Right lung (tissue), 10 donors: ENCODE results near the gene LRRC52. TPM values are rescaled to one million over a fixed set of nuclear protein-coding genes. Genes with fewer than 3 reads are reported as not detected.

ENCODE experiments used
- DNase-seq, 2 donors: peaks; one replicate each; pipeline ENCODE4 v3.0.0-alpha.2; 2013
- long read RNA-seq, 8 donors: transcript quantifications; one replicate each; lab custom pipeline, GENCODE V29; 2026
- polyA plus RNA-seq, 5 donors: library from polyadenylated mRNA; unstranded; fragments of 120-200 nt; gene quantifications; one replicate each; pipeline versions ENCODE4 v1.2.1 to v1.2.3, GENCODE V29; 2013; ENCODE audit warnings: inconsistent platforms in 1 of 5, low replicate concordance in 1 of 5; ENCODE audit not compliant: insufficient read length in 5 of 5, insufficient read depth in 1 of 5

The LRRC52 gene, protein sequence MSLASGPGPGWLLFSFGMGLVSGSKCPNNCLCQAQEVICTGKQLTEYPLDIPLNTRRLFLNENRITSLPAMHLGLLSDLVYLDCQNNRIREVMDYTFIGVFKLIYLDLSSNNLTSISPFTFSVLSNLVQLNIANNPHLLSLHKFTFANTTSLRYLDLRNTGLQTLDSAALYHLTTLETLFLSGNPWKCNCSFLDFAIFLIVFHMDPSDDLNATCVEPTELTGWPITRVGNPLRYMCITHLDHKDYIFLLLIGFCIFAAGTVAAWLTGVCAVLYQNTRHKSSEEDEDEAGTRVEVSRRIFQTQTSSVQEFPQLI
- polyA plus RNA-seq: under 1 TPM in 1 of 5 donors, not detected in 4; 0.11 TPM
- long read RNA-seq, donor 1: 0 reads
- long read RNA-seq, donor 2: 0 reads
- long read RNA-seq, donor 3: 0 reads
- long read RNA-seq, donor 4: 0 reads
- long read RNA-seq, donor 5: 0 reads
- long read RNA-seq, donor 6: 0 reads
- long read RNA-seq, donor 7: 0 reads
- long read RNA-seq, donor 8: 0 reads

DNA sequence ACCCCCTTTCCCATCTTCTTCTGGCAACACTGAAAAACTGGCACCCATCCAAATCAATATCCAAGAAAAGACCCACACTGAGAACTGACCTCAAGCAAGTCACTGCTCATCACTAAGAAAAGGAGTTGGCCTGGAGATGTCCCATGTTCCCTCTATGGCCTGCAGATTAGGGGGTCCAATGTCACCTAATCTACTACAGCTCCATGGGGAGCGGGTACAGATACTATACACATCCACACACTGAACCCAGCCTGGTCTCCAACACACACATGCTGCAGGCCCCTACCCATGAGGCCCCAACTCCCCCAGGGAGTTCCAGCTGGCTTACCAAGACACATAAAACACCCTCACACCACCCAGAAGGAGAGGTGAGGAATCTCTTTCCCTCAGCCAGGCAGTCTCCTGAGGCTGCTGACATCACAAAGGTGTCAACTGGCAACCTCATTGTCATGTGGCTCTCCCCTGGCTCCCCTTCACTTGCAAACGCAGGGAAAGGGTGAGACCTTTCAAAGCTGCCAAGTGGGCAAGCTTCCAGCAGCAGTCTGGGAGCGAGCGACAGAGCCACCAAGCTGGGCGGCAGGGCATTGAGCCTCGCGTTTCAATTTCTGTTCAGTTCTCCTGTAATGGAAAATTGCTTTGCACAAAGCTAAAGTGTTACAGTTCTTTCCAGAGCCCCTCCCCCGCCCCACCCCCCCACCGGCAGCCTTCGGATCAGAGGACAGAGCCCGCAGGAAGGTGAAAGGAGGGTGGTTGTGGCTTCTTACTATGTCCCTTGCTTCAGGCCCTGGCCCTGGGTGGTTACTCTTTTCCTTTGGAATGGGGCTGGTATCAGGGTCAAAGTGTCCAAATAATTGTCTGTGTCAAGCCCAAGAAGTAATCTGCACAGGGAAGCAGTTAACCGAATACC lies at the start of gene LRRC52:
LRRC52 (plus strand) TSS at position 469 of the 907 bp plus-strand sequence; CDS start at position 766, 297 bp downstream.
- peak; percentile 61 to 73 for DNase-seq

DNA sequence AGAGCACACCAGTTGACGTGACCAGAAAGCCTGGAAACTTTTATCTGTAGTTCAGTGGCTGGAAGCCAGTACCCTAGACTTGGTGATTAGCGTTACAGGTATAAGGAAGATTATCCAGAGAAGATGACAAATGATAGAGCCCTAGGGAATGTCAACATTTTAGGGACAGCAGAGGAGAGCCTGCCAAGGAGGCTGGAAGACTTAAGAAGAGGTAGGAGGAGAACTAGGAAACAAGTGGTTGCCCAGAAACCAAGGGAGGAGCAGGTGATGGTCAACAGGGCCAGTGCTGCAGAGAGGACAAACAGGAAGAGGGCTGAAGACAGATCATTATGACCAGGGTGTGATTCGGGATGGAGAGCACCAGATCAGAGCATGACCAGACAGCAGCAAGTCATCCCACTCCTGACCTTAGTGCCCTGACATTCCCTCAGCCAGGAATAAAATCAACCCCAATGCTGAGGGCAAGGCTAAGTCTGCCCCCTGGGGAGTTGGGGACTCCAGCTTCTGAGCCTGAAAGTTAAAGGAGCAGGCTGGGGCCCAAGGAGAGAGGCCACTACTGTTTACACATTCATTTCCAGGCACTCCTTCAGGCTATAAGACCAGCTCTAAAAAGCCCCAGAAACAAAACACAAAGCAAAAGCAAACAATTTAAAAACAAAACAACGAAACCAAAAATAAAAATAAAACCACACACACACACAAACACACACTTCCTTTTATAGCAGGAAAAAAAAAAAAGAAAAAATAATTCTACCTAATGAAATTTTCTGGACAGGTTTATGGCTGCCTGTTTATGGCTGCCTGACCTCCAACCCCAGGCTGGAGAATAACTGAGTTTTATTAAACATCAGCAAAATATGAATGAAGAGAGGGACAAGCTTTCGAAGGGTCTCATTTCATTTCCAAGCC lies 48.6 kb upstream of the LRRC52 start:
- no peak for DNase-seq

DNA sequence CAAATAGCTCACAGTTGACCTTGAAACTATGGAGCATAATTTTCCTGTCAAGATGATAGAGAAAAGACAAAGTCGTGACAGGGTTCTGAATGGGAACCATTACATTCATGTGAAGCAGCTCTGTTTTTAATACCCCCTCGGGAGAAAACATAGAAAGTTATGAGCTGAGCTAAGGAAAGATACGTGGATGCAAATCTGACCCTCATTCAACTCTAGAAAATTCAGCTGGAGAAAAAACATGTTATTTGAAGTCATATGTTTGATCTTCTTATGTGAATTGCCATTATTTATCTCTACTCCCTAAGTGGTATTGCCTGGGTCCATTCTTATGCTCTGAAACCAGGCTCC lies 48.0 kb upstream of the LRRC52 start:
- DNase-seq: no peak

- DNase-seq: no peak
These were observed 47.3 kb upstream of the LRRC52 start for GRCh38 chr1:165496501-165496900.

DNA sequence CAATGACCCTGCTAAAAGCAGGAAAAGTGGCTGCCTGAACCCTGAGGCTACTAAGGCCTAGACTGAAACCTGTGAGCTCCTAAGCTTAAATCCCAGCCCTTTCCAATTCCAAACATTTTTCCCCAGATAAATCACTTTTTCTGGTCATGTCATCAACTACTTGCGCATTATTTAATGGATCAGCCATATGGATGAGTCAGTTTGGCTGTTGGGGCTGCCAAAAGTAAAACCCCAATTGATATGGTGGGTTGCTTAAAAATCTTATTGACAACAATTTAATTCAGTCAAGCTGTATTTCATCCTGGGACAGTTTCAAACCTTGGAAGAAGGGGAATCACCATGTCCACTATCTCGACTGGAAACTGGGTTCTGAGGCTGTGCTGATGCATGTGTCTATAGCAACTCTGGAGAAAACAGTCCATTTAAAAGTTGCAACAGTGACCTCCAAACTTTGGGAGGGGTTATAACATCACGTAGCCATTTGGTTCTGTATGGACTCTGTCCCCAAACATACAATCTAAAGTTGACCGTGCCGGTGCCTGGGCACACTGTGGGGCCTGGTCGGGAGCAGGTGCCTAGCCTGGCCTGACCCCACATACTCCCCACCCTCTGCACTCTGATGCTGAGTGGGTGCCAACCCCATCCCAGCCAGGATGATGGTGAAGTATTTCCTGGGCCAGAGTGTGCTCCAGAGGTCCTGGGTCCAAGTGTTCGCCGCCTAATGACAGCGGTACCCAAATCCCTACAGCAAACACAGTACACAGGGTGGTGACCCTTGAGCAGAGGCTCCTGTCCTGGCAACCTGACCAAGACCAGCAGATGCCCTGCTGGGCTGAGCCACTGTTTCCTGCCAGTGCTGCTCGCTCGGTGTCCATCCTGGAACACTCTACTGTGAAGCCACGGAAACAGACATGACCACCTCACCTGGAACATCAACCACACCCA lies 46.5 kb upstream of the LRRC52 start:
- DNase-seq: no peak

GRCh38 chr1:165501330-165501969 lies 42.4 kb upstream of the LRRC52 start:
- no peak for DNase-seq

DNA sequence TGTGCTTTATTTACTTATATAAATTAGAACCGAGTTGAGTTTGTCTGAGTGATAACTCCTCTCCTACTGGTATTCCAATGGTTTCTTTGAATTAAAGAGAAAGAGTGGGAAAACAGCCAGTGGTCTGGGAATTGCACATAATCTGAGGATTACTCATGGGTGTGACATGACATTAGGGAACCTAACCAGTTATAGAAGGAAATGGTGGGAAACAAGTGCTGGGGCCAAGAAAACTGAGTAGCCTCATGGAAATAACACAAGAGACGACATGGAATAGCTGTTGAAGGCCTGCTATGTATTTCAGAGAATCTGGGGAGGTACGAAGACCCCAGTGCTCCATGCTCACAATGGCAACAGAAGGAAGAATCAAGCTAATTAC lies 41.8 kb upstream of the LRRC52 start:
- DNase-seq: no peak

DNA sequence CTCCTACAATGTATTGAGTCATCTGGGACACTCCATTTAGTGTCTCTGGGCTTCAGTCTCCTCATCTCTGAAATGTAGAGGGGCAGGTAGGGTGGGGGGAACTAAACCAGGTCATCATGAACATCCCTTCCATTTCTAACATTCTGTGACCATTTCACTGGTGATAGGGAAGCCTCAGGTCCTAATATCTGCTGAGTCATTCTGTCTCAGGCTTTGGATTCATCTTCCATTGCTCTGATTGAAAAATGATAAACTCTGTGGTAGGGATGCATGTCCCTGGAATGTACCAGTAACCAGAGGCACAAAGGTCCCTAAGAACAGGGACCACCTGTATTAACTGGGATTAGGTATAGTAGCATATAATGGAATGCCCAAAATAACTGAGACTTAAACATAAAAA lies 36.2 kb upstream of the LRRC52 start:
- no peak for DNase-seq

GRCh38 chr1:165508291-165508690 lies 35.5 kb upstream of the LRRC52 start:
- DNase-seq: no peak

- no peak for DNase-seq
These were observed 31.0 kb upstream of the LRRC52 start for GRCh38 chr1:165512816-165513215.

- DNase-seq: no peak
These were observed 27.3 kb upstream of the LRRC52 start for GRCh38 chr1:165516469-165516868.

DNA sequence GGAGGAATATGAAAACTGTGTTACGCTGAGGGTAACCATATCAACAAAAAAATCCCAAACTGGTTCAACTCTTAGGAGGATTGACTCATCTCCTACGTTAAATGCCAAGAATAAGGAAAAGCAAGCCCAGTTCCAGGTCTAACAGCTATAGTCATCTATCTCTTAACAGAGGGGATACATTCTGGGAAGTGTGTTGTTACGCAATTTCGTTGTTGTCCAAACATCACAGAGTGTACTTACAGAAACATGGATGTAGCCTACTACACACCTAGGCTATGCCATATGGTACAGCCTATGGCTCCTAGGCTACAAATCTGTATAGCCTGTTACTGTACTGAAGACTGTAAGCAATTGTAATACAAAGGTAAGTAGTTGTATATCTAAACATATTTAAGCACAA lies 23.2 kb upstream of the LRRC52 start:
- DNase-seq: no peak

DNA sequence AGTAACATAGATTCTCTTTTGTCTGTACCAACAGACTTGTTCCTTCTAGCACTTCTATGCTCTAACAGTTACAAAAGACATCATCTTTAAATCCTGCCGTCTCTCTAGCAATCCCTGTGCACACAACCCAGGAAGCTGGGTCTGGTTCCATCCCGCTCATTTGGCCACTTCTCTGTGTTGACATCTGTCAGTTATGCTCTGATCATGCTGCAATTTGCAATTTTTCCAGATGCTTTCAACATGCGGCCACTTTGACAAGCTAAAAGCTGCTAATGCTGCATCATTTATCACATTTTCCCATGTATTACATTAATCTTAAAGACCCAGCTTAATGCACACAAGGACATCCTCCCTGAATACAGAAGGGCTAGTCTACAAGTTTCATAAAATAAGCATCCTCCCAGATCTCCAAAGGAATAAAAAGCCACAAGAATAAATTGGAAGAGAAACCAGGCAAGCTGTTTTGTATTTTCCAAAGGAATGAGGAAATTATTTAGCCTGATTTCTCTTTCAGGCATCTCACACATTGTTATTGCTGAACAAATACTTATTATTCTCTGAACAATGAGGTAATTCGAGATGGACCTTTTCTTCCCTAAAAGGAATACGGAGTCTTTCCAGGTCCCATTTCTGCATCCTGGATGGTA lies 19.0 kb upstream of the LRRC52 start:
- no peak for DNase-seq

DNA sequence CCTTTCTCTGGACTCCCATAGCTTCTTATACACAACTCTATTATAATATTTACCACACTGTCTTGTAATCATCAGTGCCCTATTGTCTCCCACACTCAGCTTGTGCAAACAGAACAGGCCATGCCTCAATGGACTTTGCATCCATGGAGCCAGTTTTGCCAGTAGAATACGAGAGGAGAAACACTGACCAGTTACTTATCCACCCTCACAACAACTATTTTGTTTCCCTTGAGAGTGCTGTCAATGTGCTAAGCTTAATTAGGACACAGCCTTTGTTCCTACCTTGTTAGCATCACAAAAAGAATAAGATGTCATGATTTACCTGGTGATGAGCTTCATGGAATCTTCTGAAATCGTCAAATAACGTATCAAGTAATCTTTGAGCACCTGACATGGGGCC lies 18.1 kb upstream of the LRRC52 start:
- DNase-seq: no peak

- DNase-seq: no peak
These were observed 16.4 kb upstream of the LRRC52 start for GRCh38 chr1:165527251-165528007.

- DNase-seq: no peak
These were observed 12.8 kb upstream of the LRRC52 start for GRCh38 chr1:165531021-165531420.

DNA sequence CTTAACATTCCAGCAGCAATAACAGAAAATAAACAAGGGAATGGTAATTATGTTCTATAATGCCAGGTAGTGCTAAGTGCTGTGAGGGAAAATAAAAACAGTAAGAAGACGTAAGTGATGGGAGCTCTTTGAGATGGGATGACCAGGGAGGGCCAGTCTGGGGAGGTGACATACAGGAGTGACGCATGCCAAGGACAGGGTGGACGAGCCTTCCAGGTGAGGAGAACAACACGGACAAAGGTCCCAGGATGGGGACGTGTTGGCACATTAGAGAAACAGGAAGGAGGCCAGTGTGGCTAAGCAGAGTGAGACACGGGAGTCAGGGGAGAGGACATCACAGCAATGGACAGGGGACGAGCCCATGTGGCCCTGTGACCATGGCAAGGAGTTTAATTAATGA lies 11.7 kb upstream of the LRRC52 start:
- DNase-seq: no peak

GRCh38 chr1:165533254-165533653 lies 10.5 kb upstream of the LRRC52 start:
- no peak for DNase-seq

DNA sequence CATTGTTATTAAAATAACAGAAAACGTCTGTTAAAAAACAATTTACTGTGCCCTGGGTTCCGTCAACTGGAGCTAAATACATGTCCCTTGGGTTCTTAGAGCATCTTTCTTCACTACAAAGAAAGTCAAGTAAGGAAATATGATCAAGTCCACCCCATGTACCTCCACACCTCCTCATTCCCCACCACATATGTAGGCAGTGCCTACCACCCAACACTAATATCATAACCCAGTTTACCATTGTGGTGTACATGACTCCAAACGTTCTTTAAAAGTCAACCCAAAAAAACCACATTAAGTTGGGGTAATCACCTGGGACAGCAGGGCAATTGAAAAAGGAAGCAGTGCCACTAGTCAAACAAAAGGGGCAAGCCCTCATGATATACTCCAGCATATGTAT lies 7.8 kb upstream of the LRRC52 start:
- DNase-seq: no peak
